Uterus (tissue), 2 donors: ENCODE measurements around the gene SPTBN5.

Experiments used
- CTCF ChIP-seq, 4 experiments: fragments of 200-600 bp in 2 of 4; fragments of 450-650 bp in 2 of 4; sonication (generic) in 2 of 4; IDR thresholded peaks; one replicate each; pipeline ENCODE4 v1.5.1; 2016 to 2019; ENCODE audit warnings: antibody characterized with exemption in 4 of 4, mild to moderate bottlenecking in 2 of 4, moderate library complexity in 1 of 4
- POLR2A ChIP-seq, 2 donors: fragments of 450-650 bp; IDR thresholded peaks; one replicate each; pipeline ENCODE4 v1.6.1; 2016; ENCODE audit warnings: antibody characterized with exemption in 2 of 2, mild to moderate bottlenecking in 1 of 2, moderate library complexity in 1 of 2

- TF ChIP-seq CTCF (IDR thresholded peaks at IDR 0.05) (no peak), POLR2A (IDR thresholded peaks at IDR 0.05) (no peak)
Measured at GRCh38 chr15:41817781-41818180, 76.1 kb downstream of the SPTBN5 start.
